GM12892 (cell line): ENCODE results near the gene FAF1.
"Not testable (repeated sequence)": the region's sequence is repeated elsewhere in the genome, so short reads cannot be mapped to it uniquely, and the experiment has no call there.

Experiments used
- DNase-seq: peaks from one replicate; pipeline ENCODE4 v3.0.0; 2011; ENCODE audit not compliant: insufficient read length
- FAIRE-seq: peaks from 2 replicates; lab custom pipeline; 2011; peaks lifted over from hg19 to GRCh38; lab: Jason Lieb, UNC
- POLR2A ChIP-seq: IDR thresholded peaks from 2 replicates; pipeline ENCODE4 v1.6.1; 2011; ENCODE audit warnings: low read depth, low read length, control low read depth
- POLR2AphosphoS5 ChIP-seq: IDR thresholded peaks from 2 replicates; pipeline ENCODE4 v1.6.1; 2011; ENCODE audit warnings: low read depth, low read length, control low read depth
- TAF1 ChIP-seq: IDR thresholded peaks from 2 replicates; pipeline ENCODE4 v1.6.1; 2011; ENCODE audit warnings: low read depth, mild to moderate bottlenecking, control low read depth, low read length, borderline replicate concordance

The FAF1 gene

DNA sequence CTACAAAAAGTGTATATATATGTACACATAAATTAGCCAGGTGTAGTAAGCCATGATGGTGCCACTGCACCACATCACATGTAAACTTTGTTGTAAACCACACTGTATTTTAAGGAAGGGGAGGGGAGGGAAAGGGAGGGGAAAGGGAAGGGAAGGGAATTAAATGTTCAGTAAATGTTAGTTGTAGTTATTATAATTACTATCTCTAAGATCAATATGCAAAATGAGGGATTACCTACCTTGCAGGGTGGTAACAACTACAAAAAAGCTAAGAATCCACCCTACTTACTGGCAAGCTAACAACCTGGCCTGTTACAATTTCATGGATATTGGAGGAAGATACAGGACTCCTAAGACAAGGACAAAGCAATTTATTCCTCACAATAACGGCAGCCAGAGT, 17.7 kb downstream of the FAF1 start:
- DNase-seq (no peak), FAIRE-seq (no peak)
- TF ChIP-seq TAF1 (no peak), POLR2A (no peak), POLR2AphosphoS5 (no peak)

- DNase-seq (no peak), FAIRE-seq (no peak)
- TF ChIP-seq POLR2AphosphoS5 (no peak), POLR2A (no peak), TAF1 (no peak)
Measured at GRCh38 chr1:50940291-50940690, 19.8 kb downstream of the FAF1 start.

GRCh38 chr1:50936321-50936720, 23.7 kb downstream of the FAF1 start:
- FAIRE-seq, result no peak
- no peak for DNase-seq
- no peak for TF ChIP-seq POLR2AphosphoS5
- TF ChIP-seq POLR2A, result no peak
- TF ChIP-seq TAF1, result no peak

- not testable (repeated sequence) for FAIRE-seq
Measured at GRCh38 chr1:50935276-50935675, 24.8 kb downstream of the FAF1 start.

GRCh38 chr1:50934838-50935237, 25.2 kb downstream of the FAF1 start:
- FAIRE-seq (no peak), DNase-seq (no peak)
- TF ChIP-seq POLR2AphosphoS5 (no peak), TAF1 (no peak), POLR2A (no peak)

More at GRCh38 chr1:50935276-50935675, 24.8 kb downstream of the FAF1 start:
- DNase-seq, result not testable (repeated sequence)

DNA sequence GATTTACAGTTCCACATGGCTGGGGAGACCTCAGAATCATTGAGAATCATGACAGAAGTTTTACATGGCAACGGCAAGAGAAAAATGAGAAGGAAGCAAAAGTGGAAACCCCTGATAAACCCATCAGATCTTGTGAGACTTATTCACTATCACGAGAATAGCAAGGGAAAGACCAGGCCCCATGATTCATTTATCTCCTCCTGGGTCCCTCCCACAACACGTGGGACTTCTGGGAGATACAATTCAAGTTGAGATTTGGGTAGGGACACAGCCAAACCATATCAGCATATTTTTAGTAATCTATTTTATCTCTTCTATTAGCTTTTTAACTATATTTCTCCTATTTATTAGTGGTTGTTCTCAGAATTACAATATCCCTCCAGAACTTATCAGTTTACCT, 26.3 kb downstream of the FAF1 start:
- not testable (repeated sequence) for FAIRE-seq, DNase-seq

DNA sequence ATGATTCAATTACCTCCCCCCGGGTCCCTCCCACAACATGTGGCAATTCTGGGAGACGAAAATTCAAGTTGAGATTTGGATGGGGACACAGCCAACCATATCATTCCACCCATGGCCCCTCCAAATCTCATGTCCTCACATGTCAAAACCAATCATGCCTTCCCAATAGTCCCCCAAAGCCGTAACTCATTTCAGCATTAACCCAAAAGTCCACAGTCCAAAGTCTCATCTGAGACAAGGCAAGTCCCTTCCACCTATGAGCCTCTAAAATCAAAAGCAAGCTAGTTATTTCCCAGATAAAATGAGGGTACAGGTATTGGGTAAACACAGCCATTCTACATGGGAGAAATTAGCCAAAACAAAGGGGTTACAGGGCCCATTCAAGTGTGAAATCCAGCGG, 28.0 kb downstream of the FAF1 start:
- not testable (repeated sequence) for DNase-seq, FAIRE-seq

DNA sequence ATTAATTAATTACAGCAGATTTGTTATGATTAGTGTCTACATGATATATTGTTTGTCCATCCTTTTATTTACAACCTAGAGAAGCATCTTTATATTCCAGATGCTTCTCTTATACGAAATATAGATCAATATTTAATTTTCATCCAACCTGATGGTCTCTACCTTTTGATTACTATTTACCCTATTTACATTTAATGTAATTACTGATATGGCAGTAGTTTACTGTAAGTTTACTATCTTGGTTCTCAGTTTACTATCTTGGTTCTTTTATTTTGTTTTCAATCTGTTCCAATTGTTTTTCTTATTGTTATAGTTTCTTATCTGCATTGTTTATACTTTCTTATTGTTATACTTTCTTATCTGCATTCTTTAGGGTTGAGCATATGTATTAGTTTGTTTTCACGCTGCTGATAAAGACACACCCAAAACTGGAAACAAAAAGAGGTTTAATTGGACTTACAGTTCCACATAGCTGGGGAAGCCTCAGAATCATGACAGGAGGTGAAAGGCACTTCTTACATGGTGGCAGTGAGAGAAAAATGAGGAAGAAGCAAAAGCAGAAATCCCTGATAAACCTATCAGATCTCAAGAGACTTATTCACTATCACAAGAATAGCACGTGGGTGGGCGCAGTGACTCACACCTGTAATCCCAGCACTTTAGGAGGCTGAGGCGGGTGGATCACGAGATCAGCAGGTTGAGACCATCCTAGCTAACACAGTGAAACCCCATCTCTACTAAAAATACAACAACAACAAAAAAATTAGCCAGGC, 28.9 kb downstream of the FAF1 start:
- DNase-seq (no peak), FAIRE-seq (peak; percentile 17)

DNA sequence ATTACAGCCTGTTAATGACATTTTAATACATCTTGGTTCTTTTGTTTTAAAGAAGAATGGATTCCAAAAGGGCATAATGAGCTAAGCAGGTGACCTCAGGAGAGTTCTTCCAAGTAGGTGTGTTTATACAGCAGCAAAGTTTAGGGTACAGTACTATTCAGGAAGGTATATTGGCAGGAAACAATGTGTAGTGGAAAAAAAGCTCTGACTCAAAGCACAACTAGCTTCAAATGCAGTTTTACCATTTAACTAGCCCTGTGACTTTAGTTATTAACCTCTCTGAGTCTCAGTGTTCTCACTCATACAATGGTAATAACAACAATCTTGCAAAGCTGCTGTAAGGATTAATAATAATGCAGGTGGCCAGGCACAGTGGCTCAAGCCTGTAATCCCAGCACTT, 29.9 kb downstream of the FAF1 start:
- DNase-seq (no peak), FAIRE-seq (peak; percentile 92)
- TF ChIP-seq POLR2A, result no peak
- TF ChIP-seq POLR2AphosphoS5, result no peak
- no peak for TF ChIP-seq TAF1

More for the DNA sequence above, 28.9 kb downstream of the FAF1 start:
- TF ChIP-seq TAF1, result no peak
- TF ChIP-seq POLR2A, result no peak
- no peak for TF ChIP-seq POLR2AphosphoS5

DNA sequence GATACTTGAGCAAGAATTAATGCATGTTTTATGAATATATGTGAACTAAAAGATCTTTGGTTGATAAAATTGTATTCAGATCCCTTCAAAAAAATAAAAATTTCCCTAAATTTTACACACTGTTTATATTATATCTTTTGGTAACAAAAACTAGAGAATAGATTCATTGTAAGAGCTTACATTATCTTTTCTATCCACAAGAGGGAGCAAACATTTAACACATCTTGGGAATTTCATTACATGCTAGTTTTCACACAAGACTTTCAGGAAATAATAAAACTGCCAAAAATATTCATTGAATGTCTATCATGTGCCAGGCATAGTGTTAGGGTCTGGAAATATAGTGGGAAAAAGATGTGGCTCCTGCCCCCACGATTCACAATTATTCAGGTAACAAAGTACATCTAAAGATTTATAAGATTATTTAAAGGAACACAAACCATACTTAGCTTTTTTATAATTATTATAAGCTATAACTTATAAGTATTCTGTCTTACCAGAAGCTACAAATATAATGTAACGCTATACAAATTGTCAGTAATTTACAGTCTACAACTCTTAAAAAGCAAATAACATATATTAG, 30.6 kb downstream of the FAF1 start:
- TF ChIP-seq TAF1 (no peak), POLR2AphosphoS5 (no peak), POLR2A (no peak)
- FAIRE-seq, result no peak
- no peak for DNase-seq

DNA sequence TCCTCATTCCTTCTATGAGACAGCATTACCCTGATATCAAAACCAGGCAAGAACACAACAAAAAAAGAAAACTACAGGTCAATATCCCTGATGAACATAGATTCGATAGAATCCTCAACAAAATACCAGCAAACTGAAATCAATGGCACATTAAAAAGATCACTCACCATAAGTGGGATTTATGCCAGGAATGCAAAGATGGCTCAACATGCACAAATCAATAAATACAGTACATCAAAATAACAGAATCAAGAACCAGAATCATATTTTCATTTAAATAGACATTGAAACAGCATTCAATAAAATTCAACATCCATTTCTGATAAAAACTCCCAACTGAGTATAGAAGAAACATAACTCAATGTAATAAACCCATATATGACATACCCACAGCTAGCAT, 36.5 kb downstream of the FAF1 start:
- no peak for FAIRE-seq
- TF ChIP-seq TAF1 (no peak), POLR2A (no peak), POLR2AphosphoS5 (no peak)
- DNase-seq, result no peak

DNA sequence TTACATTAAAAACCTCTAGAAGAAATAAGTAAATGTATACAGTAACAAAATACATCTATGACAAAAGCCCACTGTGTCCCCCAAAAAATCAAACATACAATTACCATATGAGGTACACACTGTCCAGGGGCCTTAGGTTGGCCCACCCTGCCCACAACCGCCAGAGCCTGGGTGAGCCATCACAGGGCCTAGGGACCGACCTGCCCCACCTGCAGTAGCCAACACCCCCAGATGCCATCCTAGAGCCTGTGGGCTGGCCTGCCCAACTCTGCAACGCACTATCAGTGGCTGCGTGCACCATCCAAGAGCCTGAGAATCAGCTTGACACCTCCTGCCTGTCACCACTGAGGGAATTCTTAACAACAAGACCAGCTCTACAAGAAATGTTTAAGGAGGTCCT, 39.0 kb downstream of the FAF1 start:
- DNase-seq, result no peak
- TF ChIP-seq POLR2AphosphoS5 (no peak), POLR2A (no peak), TAF1 (no peak)
- FAIRE-seq, result no peak

DNA sequence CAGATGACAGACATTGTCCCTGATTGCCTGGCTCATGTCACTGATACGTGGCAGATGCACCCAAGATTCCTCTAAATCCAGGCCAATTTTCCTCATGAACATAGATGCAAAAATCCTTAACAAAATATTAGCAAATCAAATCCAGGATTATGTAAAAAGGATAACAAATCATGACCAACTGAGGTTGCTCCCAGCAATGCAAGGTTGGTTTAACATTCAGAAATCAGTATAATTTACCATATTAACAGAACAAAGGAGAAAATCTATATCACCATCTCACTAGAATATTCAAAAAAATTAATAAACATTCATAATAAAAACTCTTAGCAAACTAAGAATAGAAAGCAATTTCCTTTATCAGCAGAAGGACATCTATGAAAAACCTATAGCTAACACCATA, 39.7 kb downstream of the FAF1 start:
- TF ChIP-seq TAF1, result no peak
- no peak for TF ChIP-seq POLR2A
- no peak for TF ChIP-seq POLR2AphosphoS5
- FAIRE-seq (no peak), DNase-seq (no peak)
